IPS DF 19.7 (cell line): ENCODE results near the gene CDS1.
"Not testable (repeated sequence)": the region's sequence is repeated elsewhere in the genome, so short reads cannot be mapped to it uniquely, and the experiment has no call there.

Experiments
- DNase-seq: peaks from one replicate; pipeline ENCODE4 v3.0.0-alpha.2; 2013; ENCODE audit warnings: low read depth, low spot score

Gene CDS1

DNA sequence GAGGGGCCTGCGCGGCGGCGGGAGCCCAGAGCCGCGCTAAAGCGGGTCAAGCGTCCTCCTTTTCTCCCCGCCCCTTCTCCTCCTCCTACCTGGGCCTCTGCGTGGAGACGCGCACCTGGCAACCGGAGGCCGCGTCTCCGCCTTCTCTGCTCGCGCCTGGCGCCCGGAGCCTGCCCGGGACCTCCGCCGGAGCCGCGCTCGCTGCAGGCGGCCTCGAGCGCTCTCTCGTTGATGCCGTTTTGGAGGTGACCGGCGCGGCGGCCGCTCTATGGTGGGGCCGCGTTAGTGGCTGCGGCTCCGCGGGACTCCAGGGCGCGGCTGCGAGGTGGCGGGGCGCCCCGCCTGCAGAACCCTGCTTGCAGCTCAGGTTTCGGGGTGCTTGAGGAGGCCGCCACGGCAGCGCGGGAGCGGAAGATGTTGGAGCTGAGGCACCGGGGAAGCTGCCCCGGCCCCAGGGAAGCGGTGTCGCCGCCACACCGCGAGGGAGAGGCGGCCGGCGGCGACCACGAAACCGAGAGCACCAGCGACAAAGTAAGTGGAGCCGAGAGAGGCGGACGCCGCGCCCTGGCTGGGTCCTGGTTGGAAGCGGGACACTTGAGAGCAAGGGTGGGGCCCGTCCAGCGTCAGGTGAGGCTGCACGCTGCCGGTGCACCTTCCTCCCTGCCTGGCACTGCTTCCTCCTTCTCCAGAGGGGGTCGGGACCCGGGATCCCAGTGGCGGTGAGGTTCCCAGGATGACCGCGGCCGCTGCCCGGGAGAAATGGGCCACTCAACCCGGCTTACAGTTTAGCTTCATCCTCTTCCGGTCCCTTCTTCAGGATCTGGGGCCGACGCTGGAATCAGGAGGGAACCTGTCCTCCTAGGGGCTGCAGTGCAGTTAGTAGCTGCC, at the start of gene CDS1:
Gene CDS1 (plus strand): TSS at position 140 of the 888 bp plus-strand sequence. CDS start 275 bp downstream, at position 415.
- no peak for DNase-seq

DNA sequence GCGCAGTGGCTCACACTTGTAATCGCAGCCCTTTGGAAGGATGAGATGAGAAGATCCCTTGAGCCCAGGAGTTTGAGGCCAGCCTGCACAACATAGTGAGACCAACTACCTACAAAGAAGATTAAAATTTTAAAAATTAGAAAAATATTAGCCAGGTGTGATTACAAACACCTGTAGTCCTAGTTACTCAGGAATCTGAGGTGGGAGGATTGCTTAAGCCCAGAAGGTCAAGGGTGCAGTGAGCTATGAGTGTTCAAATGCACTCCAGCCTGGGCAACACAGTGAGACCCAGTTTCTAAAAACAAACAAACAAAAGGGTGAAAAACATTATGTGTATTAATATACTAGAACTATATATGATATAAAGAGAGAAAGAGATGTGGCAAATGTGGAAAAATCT, 47.0 kb upstream of the CDS1 start:
- DNase-seq, result no peak

DNA sequence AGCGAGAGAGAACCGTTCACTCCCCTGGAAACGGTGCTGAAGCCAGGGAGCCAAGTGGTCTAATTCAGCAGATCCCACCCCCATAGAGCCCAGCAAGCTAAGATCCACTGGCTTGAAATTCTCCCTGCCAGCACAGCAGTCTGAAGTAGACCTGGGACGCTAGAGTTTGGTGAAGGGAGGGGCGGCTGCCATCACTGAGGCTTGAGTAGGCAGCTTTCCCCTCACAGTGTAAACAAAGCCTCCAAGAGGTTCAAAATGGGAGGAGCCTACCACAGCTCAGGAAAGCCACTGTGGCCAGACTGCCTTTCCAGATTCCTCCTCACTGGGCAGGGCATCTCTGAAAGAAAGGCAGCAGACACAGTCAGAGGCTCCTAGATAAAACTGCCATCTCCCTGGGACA, 37.8 kb upstream of the CDS1 start:
- no peak for DNase-seq

DNA sequence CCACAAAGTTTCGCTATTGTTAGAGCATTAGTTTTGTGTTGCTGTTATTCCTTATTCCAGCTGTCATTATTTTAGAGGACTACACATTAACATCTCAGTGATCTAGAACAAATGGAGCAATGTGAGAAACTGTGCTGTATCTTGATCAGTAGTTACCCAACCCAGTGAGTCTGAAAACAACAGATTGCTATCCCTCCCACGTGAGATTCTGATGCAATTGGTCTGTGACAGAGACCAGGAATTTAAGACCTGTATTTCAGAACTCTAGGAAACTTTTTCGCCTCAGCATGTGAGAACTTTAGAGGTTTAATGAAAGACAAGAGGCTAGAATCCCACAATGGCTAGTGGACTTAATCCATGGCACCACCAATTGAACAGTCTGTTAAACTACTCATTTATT, 35.7 kb upstream of the CDS1 start:
- no peak for DNase-seq

DNA sequence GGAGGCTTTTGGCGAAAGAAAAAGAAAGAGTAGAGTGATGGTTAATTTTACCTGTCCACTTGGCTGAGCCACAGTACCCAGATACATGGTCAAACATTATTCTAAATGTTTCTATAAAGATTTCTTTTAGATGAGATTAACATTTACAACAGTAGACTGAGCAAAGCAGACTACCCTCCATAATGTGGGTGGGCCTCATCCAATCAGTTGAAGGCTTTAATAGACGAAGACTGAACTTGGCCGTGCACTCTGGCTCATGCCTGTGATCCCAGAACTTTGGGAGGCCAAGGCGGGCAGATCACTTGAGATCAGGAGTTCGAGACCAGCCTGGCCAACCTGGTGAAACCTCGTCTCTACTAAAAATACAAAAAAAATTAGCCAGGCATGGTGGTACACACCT, 33.7 kb upstream of the CDS1 start:
- DNase-seq, result not testable (repeated sequence)

DNA sequence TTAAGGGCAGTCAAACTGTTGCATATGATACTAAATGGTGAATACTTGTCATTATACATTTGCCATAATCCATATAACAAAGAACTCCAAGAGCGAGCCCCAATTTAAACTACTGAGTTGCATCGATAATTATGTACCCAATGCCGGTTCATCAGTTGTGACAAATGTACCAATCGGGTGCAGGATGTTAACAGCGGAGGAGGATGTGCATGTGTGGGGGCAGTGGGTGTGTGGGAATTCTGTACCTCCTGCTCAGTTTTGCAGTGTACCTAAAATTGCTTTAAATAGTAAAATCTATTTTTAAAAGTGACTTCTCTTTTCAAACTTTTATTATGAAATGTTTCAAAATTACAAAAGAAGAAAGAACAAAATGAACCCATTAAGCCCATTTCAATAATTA, 20.8 kb upstream of the CDS1 start:
- DNase-seq, result no peak

DNA sequence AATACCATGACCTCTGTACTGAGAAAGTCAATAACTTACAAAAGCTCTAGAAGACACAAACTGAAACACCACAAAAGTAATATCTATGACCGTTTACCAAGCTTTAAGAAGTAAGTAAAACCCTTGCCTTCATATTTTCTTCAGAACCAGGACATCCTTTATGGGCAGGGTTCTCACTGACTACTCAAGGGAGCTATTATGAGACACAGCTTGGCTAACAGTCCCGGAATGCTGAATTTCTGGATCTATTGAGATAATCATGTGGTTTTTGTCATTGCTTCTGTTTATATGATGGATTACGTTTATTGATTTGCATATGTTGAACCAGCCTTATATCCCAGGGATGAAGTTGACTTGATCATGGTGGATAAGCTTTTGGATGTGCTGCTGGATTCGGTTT, 19.9 kb upstream of the CDS1 start:
- DNase-seq, result no peak

DNA sequence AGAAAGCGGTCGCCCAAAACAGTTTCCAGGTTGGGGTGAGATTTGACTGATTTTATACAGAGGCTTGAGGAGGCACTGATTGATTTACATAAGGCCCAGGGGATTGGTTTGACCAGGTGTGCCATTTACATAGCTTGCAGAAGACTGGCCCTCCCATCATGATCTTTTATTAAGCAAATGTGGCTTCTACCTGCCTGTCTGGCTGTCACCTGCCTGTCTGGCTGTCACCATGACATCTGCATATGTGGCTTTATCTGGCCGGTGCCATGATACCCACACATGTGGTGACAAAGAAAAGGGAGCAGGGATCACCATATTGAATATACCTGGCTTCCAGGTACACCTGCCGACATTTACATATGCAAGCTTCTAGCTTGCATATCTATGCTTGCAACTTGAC, 17.0 kb upstream of the CDS1 start:
- DNase-seq, result no peak

DNA sequence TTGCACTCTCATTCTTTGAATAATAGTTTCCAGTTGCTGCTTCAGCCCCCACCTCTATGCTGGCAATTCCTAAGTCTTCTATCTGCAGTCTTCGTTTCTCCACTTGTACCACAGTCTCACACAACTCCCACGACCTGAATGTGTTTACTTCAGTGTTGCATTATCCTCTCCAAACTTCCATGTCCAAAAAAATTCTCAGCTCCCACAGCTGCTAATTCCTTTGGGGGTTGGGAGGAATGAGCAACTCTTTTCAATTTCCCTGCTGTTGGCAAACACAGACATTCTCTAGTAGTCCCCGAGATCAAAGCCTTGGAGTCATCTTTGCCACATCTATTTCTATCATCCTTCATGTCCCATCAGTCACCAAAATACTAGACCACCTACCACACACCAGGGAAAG, 14.4 kb upstream of the CDS1 start:
- DNase-seq, result no peak

DNA sequence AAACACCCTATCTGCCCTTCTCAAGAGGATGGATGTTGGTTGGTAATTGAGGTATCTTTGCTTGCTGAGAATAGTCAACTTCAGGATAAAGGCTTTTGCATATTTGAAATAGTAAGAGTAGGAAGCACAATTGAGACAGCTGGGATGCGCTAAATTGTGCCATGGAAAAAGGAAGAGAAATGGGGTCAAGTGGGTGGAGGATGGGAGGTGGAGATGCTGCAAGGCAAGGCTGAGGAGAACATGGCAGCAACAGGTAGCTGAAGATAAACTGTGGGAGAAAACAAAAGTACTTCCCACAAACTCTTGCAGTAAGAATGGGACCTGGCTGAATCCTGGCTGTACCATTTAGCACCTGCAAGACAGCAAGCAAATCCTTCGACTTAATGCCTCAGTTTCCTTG, 13.9 kb upstream of the CDS1 start:
- no peak for DNase-seq

DNA sequence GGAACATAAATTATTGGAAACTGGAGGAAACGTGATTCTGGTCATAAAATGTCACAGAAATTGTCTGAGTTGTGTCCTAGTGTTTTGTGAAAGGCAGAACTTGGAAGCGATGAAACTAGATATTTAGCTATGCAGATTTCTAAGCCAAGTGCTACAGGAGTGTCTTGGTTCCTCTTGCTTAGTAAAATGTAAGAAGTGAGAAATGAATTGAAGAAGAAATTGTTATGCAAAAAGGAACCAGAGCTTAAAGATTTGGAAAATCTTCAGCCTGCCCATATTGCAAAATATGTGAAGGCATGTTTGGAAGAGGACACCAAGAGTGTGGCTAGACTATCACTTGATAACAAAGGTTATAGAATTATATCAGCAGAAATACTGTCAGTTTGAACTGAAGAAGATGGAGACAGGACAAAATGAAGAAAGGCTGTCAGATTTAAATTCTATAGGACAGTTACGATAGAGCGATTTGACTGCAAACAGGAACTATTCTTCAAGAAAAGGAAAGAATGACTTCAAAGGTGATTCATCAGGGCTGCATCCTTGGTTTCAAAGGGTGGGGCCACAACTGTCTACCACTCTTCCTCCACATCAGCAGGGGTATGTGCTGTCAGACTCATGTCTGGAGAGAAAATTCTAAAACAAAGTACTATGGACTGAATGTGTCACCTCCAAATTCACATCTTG, 9.4 kb upstream of the CDS1 start:
- DNase-seq, result no peak

DNA sequence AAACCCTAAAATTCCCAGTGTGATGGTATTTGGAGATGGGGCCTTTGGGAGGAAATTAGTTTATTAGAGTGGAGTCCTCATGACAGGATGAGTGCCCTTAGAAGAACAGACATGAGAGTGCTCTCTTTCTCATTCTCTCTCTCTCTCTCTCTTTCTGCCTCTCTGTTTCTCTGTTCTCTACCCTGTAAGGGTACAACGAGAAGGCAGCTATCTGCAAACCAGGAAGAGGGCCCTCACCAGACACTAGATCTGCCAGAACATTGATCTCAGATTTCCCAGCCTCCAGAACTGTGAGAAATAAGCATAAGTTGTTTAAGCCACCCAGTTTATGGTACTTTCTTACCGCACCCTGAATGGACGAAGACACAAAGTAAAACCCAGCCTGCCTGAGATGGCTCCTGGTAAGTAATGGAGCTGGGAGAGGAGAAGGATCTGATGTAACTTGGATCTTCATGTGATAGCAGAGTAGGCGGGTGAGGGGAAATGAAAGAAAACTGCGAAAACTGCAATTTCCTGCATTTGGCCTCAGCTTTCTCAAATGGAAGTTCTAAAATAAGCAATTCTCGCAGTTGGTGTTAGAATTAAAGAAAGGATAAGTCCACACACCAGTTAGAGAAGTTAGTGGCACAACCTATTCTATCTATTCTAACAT, 8.7 kb upstream of the CDS1 start:
- DNase-seq, result no peak

DNA sequence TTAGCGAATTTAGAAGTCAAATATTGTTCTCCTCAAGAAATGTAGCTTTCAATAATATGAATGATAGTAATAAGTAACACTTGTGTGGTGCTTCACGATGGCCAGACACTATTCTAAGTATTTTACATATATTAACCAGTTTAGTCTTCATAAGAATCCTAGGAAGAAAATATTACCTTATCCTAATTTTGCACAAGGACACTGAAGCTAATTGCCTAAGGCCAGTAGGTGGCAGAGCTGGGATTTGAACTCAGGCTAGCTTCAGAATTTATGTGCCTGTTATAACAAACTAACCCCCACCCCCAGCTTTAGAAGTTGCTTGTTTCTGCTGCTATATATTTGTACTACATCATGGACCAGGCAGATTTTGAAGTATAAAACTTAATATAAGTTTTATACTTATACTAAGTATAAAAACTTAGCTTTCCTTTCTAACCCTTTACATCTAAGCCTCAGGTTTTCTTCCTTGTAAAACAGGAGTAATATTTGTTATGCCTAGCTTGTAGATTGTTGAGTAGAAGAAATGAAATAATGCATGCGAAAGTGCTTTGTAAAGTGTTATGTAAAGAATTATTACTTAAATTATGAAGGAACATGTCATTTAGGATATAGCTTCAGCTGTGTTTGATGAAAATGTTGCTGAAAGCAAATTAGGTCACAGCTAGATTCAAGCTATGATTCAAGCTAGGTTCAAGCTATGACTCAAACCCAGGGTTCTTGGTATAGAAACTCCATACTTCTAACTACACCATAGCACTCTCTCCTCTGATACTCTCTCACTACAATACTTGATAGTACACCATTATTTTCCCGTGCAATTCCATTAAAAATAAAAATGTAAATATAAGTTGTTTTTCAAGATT, 4.2 kb upstream of the CDS1 start:
- DNase-seq, result no peak

DNA sequence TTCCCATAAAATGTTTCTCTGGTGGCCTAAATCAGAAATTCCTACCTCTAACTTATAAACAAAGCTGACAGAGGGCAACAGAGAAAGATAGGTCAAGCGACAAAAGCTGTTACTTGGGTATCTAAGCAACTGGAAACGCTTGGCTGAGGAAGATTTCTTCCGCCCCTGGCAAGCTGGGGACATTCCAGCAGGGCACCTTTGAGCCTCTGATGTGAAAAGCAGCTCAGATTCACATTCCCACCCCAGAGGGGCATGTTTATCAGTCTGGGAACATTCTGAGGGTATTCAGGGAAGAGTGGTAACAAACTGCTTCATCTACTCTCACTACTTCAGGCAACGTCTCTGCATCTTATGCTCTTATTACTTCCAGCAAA, 3.5 kb upstream of the CDS1 start:
- DNase-seq, result no peak

DNA sequence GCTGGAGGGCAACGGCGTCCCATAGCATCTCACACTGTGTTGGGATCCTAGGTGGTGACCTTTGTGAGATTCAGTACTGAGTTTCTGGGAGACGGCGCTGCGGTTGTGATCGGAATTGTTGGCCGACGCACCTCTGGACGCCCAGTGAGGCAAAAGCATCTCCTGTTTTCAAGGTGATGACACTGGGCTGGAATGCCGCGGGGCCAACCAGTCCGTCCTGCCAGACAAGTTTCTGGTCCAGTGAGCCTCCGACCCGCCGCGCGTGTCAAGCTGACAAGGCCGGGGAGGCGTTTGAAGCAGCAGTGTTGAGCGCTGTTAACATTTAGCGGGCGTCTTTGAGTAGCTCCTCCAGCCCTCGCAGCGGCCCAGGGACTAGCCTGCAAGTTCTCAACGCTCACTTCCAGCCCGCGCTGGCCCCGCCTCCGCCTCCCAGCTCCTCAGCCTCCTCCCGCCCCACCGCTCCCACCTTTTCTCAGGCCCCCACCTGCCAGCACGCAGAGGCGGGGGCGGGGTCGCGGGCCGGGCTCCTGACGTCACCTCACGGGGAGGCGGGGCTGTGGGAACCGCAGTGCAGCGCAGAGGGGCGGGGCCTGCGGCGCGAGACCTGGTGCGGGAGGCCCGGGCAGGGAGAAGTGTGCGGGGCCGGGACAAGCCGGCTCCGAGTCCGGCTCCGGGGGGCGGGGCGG, 482 bp upstream of the CDS1 start:
- no peak for DNase-seq

DNA sequence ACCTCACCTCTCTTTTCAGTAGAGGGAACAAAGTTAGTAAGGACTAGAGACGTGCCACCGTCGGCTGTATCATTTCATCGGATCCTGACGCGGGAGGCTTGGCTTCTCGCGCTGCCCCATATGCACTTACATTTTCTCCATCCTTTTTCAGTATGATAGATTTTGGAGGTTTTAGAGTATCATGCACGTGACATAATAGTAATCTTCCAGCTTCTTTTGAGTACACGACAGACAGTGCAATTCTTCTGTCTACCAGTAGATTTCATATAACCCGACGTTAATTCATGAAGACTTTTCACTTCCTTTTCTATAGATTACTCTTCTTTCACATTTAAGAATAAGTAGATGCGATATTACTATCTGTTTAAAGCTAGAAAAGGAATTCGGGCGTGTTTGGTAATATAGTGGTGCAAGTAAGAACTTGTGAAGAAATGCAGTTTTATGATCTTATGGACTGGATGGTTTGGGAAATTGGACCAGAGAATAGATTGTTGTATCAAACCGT, 1.0 kb downstream of the CDS1 start:
- DNase-seq, result no peak

DNA sequence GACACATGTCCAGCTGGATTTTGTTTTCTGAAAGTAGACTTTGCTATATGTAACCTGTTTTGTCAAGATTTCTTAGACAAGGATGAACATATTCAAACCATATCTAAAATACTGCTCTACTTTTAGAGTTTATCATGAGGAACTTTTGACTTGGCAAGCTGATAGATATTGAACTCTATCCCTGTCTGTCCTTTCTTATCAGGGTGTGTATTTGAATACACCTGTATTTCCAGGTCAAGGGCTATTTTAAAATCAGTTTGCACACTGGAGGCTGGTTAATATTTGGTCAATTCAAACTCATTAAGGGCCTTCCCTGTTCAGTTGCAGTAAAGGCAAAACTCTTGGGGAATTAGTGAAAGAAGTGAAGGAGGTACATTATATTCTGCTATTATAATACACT, 2.3 kb downstream of the CDS1 start:
- DNase-seq, result no peak

DNA sequence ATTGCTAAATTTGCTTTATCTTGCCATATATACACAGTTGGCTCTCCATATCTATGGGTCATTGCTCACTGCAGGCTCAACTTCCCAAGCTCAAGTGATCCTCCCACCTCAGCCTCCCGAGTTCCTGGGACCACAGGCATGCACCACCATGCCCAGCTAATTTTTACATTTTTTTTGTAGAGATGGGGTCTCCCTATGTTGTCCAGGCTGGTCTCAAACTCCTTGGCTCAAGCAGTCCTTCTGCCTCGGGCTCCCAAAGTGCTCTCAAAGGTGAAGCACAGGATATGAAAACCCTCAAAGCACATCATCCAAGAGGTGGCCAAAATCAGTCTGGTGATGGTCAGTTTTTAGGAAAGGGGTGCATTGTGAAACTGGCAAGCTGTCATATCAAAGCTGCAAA, 11.8 kb downstream of the CDS1 start:
- DNase-seq, result no peak

DNA sequence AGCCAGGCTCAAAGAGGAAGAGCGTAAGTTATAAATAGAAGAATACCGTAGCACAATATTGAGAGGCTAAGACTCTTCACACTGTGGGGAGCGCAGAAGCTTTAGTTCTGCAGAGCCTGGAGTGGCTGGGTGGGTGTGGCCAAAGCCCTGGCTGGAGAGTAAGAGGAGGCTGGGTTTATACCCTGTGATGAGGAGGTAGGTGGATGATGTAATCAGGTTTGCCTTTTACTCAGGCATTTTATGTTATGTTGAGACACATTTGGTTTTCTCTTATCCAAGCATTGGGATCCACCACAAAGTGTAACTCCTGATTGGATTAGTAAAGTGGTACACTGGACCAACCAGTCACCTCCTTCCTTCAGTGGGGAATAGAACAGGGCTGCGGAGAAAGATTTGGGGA, 13.9 kb downstream of the CDS1 start:
- DNase-seq, result no peak

DNA sequence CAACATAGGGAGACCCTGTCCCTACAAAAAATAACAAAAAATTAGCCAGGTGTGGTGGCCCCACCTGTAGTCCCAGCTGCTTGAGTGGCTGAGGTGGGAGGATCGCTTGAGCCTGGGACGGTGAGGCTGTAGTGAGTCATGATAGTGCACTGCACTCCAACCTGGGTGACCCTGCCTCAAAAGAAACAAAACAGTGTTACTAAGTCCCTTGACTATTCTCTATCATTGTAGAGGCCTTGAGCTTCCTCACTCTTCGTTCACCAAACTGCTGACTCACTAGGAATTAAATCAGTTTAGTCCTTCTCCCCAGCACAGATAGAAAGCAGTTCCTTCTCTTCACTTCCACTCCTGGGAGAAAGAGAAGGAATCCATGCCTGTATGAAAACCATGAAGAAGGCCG, 14.5 kb downstream of the CDS1 start:
- DNase-seq, result no peak

DNA sequence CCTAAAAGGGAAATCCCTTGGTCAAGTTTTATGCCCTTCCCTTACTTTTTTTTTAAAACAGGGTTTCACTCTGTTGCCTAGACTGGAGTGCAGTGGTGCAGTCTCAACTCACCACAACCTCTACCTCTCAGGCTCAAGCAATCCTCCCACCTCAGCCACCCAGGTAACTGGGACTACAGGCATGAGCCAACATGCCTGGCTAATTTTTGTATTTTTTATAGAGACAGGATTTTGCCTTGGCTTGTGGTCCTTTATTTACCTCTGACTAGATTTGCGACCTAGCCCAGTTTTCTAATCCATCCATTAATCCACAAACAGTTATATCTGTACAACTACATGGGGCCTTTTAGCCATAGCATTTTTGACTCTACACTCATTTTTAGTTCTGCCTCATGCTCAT, 23.7 kb downstream of the CDS1 start:
- no peak for DNase-seq
